PFSK-1 (cell line): ENCODE data around the gene CNFN.

Source experiments
- POLR2AphosphoS5 ChIP-seq: IDR thresholded peaks from 2 replicates; pipeline ENCODE4 v1.6.1; 2012; ENCODE audit warnings: low read depth, mild to moderate bottlenecking, control low read depth, low read length, moderate library complexity
- SIN3A ChIP-seq: IDR thresholded peaks from 2 replicates; pipeline ENCODE4 v1.6.1; 2012; ENCODE audit warnings: mild to moderate bottlenecking, low read length, moderate library complexity, borderline replicate concordance; ENCODE audit not compliant: insufficient read depth
- TAF1 ChIP-seq: IDR thresholded peaks from 2 replicates; pipeline ENCODE4 v1.6.1; 2012; ENCODE audit warnings: low read length, control low read depth, borderline replicate concordance; ENCODE audit not compliant: insufficient read depth
- TF ChIP-seq, protein P1 (sequence below), 2 experiments: IDR thresholded peaks; 2 replicates each; pipeline versions ENCODE4 v1.6.1 to v1.8.0; 2011 to 2012; ENCODE audit warnings: low read depth in 2 of 2, low read length in 2 of 2, control low read depth in 1 of 2, inconsistent platforms in 1 of 2, mild to moderate bottlenecking in 1 of 2, moderate library complexity in 1 of 2; ENCODE audit not compliant: insufficient read depth in 1 of 2

DNA sequence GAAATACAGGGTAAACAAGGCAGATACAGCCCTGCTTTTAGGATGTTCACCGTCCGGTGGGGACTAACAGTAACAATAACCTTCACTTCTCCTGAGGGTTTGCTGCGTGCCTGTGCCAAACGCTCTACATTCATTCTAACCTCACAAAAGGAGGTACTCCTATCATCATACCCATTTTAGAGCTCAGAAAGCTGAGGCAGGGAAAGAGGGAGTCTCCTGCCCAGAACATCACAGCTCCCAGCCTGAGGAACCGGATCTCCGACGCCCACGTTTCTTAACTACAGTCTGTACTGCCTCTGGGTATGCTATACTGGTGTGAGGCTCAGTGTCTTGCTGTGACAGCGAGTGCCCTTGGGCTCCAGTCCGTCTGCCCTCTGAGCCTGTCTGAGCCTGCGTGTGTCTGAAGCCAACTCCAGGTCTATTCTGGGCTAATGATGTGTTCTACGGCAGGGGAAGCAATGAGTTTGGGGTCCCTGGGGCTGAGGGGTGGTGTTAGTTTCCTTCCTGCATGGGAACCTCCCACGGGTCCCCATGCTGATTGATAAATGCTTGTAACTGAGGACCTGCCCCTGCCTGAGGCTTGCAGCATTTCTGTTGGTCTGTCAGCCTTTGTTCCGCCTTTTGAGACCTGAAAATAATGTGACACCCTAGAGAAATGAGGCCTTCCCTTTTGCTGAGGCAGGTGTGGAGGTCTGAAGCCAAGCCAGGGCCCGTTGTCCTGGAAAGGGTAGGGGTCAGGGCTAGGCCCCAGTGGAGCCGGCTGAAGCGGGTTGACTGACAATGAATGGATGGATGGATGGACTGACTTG is 32.2 kb upstream of the CNFN start:
- TF ChIP-seq POLR2AphosphoS5 (no peak), SIN3A (no peak), TAF1 (no peak)
- TF ChIP-seq, protein P1, sequence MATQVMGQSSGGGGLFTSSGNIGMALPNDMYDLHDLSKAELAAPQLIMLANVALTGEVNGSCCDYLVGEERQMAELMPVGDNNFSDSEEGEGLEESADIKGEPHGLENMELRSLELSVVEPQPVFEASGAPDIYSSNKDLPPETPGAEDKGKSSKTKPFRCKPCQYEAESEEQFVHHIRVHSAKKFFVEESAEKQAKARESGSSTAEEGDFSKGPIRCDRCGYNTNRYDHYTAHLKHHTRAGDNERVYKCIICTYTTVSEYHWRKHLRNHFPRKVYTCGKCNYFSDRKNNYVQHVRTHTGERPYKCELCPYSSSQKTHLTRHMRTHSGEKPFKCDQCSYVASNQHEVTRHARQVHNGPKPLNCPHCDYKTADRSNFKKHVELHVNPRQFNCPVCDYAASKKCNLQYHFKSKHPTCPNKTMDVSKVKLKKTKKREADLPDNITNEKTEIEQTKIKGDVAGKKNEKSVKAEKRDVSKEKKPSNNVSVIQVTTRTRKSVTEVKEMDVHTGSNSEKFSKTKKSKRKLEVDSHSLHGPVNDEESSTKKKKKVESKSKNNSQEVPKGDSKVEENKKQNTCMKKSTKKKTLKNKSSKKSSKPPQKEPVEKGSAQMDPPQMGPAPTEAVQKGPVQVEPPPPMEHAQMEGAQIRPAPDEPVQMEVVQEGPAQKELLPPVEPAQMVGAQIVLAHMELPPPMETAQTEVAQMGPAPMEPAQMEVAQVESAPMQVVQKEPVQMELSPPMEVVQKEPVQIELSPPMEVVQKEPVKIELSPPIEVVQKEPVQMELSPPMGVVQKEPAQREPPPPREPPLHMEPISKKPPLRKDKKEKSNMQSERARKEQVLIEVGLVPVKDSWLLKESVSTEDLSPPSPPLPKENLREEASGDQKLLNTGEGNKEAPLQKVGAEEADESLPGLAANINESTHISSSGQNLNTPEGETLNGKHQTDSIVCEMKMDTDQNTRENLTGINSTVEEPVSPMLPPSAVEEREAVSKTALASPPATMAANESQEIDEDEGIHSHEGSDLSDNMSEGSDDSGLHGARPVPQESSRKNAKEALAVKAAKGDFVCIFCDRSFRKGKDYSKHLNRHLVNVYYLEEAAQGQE (IDR thresholded peaks at IDR 0.05; ENCODE audit: insufficient read depth in 1 of 2, low read depth in 2 of 2, low read length in 2 of 2): no peak
